GM23338 (cell line): ENCODE results near the gene HCN2. TPM values are rescaled to one million over a fixed set of nuclear protein-coding genes. Genes with fewer than 3 reads are reported as not detected.

Experiments
- ATAC-seq: fragments of 200-7000 bp; cut with Tn5 transposase; 3 replicates; pipeline ENCODE4 v1.9.1; 2020
- DNase-seq: peaks from one replicate; pipeline ENCODE4 v3.0.0-alpha.2; 2015; ENCODE audit warnings: low spot score
- H2AFZ ChIP-seq: fragments of 200-600 bp; sonication (generic); 2 replicates; pipeline ENCODE4 v1.8.0; 2016; ENCODE audit warnings: antibody characterized with exemption, mild to moderate bottlenecking, moderate library complexity
- H3F3A ChIP-seq: fragments of 200-600 bp; sonication (generic); replicated peaks from 2 replicates; pipeline ENCODE4 v1.8.0; 2017; ENCODE audit warnings: antibody characterized with exemption, mixed run types, low read depth
- H3K27ac ChIP-seq: fragments of 200-600 bp; sonication (generic); 2 replicates; pipeline ENCODE4 v1.6.1; 2016; ENCODE audit warnings: low read depth
- H3K27me3 ChIP-seq: fragments of 200-600 bp; sonication (generic); 2 replicates; pipeline ENCODE4 v1.8.0; 2016; ENCODE audit warnings: mild to moderate bottlenecking, mixed run types, moderate library complexity; ENCODE audit not compliant: insufficient read depth
- H3K36me3 ChIP-seq: fragments of 200-600 bp; sonication (generic); 2 replicates; pipeline ENCODE4 v1.8.0; 2016; ENCODE audit warnings: mild to moderate bottlenecking; ENCODE audit not compliant: insufficient read depth
- H3K4me1 ChIP-seq: fragments of 200-600 bp; sonication (generic); 2 replicates; pipeline ENCODE4 v1.8.0; 2016; ENCODE audit warnings: mild to moderate bottlenecking, moderate library complexity; ENCODE audit not compliant: insufficient read depth
- H3K4me2 ChIP-seq: fragments of 200-600 bp; sonication (generic); 2 replicates; pipeline ENCODE4 v1.7.1; 2017; ENCODE audit warnings: mixed run types
- H3K4me3 ChIP-seq: fragments of 200-600 bp; sonication (generic); 2 replicates; pipeline ENCODE4 v1.6.1; 2016; ENCODE audit warnings: mixed run types
- H3K79me2 ChIP-seq: fragments of 200-600 bp; sonication (generic); replicated peaks from 2 replicates; pipeline ENCODE4 v1.8.0; 2017; ENCODE audit warnings: mild to moderate bottlenecking; ENCODE audit not compliant: insufficient read depth
- H3K9me2 ChIP-seq: fragments of 200-600 bp; sonication (generic); 2 replicates; pipeline ENCODE4 v1.8.0; 2017; ENCODE audit not compliant: insufficient read depth
- H4K20me1 ChIP-seq: fragments of 200-600 bp; sonication (generic); replicated peaks from 2 replicates; pipeline ENCODE4 v1.8.0; 2017; ENCODE audit warnings: mild to moderate bottlenecking; ENCODE audit not compliant: insufficient read depth
- H3K27ac Mint-ChIP-seq: 2 replicates; pipeline ENCODE4 v1.8.0; 2020; ENCODE audit warnings: inconsistent platforms, mild to moderate bottlenecking, moderate library complexity, mixed read lengths
- H3K27me3 Mint-ChIP-seq: 3 replicates; pipeline ENCODE4 v1.8.0; 2022; ENCODE audit warnings: low read depth, mild to moderate bottlenecking, moderate library complexity, mixed read lengths, inconsistent platforms; ENCODE audit not compliant: insufficient read depth, poor library complexity
- H3K36me3 Mint-ChIP-seq: 3 replicates; pipeline ENCODE4 v1.8.0; 2021; ENCODE audit warnings: low read depth, mild to moderate bottlenecking, inconsistent platforms, moderate library complexity, mixed read lengths
- H3K4me1 Mint-ChIP-seq: 3 replicates; pipeline ENCODE4 v1.8.0; 2020; ENCODE audit warnings: mild to moderate bottlenecking, inconsistent platforms, mixed read lengths
- H3K4me3 Mint-ChIP-seq: 3 replicates; pipeline ENCODE4 v1.8.0; 2021; ENCODE audit warnings: moderate library complexity, mild to moderate bottlenecking, inconsistent platforms, mixed read lengths
- H3K9me3 Mint-ChIP-seq: 3 replicates; pipeline ENCODE4 v1.8.0; 2020; ENCODE audit warnings: moderate library complexity, mild to moderate bottlenecking, inconsistent platforms, mixed read lengths
- CREB1 ChIP-seq: fragments of 250-450 bp; sonication (Bioruptor Pico); IDR thresholded peaks from 2 replicates; pipeline ENCODE4 v1.5.0; 2020; ENCODE audit warnings: low read depth, mild to moderate bottlenecking, moderate library complexity
- CTCF ChIP-seq, 2 experiments: fragments of 200-600 bp in 1 of 2; sonication (generic) in 1 of 2; conservative IDR thresholded peaks; 2 replicates each; pipeline versions ENCODE4 v1.5.1 to v1.6.1; 2016 to 2017; ENCODE audit warnings: antibody characterized with exemption in 2 of 2, low read depth in 2 of 2, mild to moderate bottlenecking in 2 of 2, moderate library complexity in 1 of 2
- ETS1 ChIP-seq: IDR thresholded peaks from 2 replicates; pipeline ENCODE4 v1.6.1; 2016; ENCODE audit warnings: antibody characterized with exemption
- EZH2 ChIP-seq: fragments of 200-600 bp; sonication (generic); IDR thresholded peaks from one replicate; pipeline ENCODE4 v1.8.0; 2017; ENCODE audit warnings: antibody characterized with exemption, mild to moderate bottlenecking, low read depth; ENCODE audit not compliant: unreplicated experiment
- EZH2phosphoT487 ChIP-seq: fragments of 200-600 bp; sonication (generic); IDR thresholded peaks from one replicate; pipeline ENCODE4 v1.8.1; 2018; ENCODE audit warnings: antibody characterized with exemption; ENCODE audit not compliant: unreplicated experiment
- JUNB ChIP-seq: IDR thresholded peaks from one replicate; pipeline ENCODE4 v1.6.1; 2016; ENCODE audit warnings: antibody characterized with exemption; ENCODE audit not compliant: unreplicated experiment
- NANOG ChIP-seq: IDR thresholded peaks from 2 replicates; pipeline ENCODE4 v1.6.1; 2016; ENCODE audit warnings: antibody characterized with exemption, borderline replicate concordance
- POLR2AphosphoS5 ChIP-seq: IDR thresholded peaks from 2 replicates; pipeline ENCODE4 v1.6.1; 2016; ENCODE audit warnings: antibody characterized with exemption, low read depth
- REST ChIP-seq: IDR thresholded peaks from one replicate; pipeline ENCODE4 v1.6.1; 2018; ENCODE audit warnings: antibody characterized with exemption; ENCODE audit not compliant: unreplicated experiment
- STAT1 ChIP-seq: IDR thresholded peaks from one replicate; pipeline ENCODE4 v1.6.1; 2016; ENCODE audit warnings: antibody characterized with exemption; ENCODE audit not compliant: unreplicated experiment
- ZNF114 ChIP-seq: fragments of 250-450 bp; sonication (Bioruptor Pico); IDR thresholded peaks from 2 replicates; pipeline ENCODE4 v1.5.0; 2020; ENCODE audit warnings: mild to moderate bottlenecking, moderate library complexity
- ZNF331 ChIP-seq: fragments of 250-450 bp; sonication (Bioruptor Pico); IDR thresholded peaks from 2 replicates; pipeline ENCODE4 v1.5.0; 2020; ENCODE audit warnings: low read depth, mild to moderate bottlenecking, moderate library complexity
- polyA plus RNA-seq: library from polyadenylated mRNA; unstranded; fragments of >200 nt; fragmentation: Nextera tagmentation; extraction: Ambion mirVana; gene quantifications from 2 replicates; pipeline ENCODE4 v1.2.1, GENCODE V29; 2016
- total RNA-seq: library from RNA; depleted of rRNA; stranded (reverse); fragments of >200 nt; shearing (Covaris generic); gene quantifications from 2 replicates; pipeline ENCODE4 v1.2.3, GENCODE V29; 2014

Gene HCN2
- total and polyA plus RNA-seq, 2 experiments from 2014 or later = 0.06 to 2.9 TPM

- DNase-seq = no peak
- Mint-ChIP-seq H3K9me3 (peaks cover 14% of the 10 kb centered on the region), H3K4me3 (peak overlapping the region; percentile 69), H3K27me3 (peaks cover 16% of the 10 kb centered on the region), H3K36me3 (no peaks in the 10 kb centered on the region; the same call in 1 of the 3 replicates), H3K4me1 (peaks cover 13% of the 10 kb centered on the region), H3K27ac (no peak overlapping the region)
- Histone ChIP-seq H3F3A (peaks cover 8% of the 10 kb centered on the region; the same call in 1 of the 2 replicates), H3K4me2 (peak overlapping the region; percentile 80), H3K27ac (no peak overlapping the region), H2AFZ (peak overlapping the region; percentile 94; the same call in 1 of the 2 replicates), H3K4me3 (peak overlapping the region; percentile 82), H3K79me2 (peaks cover 42% of the 10 kb centered on the region), H3K9me2 (no peaks in the 10 kb centered on the region), H3K4me1 (peaks cover 6% of the 10 kb centered on the region), H3K27me3 (no peaks in the 10 kb centered on the region), H3K36me3 (no peaks in the 10 kb centered on the region), H4K20me1 (peaks cover 22% of the 10 kb centered on the region)
- TF ChIP-seq CTCF (conservative IDR thresholded peaks at IDR 0.05; ENCODE audit: low read depth in 2 of 2) = no peak
- TF ChIP-seq JUNB = no peak
- TF ChIP-seq EZH2phosphoT487 = no peak
- no peak for TF ChIP-seq ZNF331 (CRISPR knock-in tag)
- no peak for TF ChIP-seq ZNF114
- no peak for TF ChIP-seq STAT1
- TF ChIP-seq ETS1 = no peak
- no peak for TF ChIP-seq CREB1 (CRISPR knock-in tag)
- TF ChIP-seq NANOG = no peak
- no peak for TF ChIP-seq POLR2AphosphoS5
- TF ChIP-seq REST = no peak
- TF ChIP-seq EZH2 = no peak
- no peak for ATAC-seq
These were observed 74.0 kb downstream of the HCN2 start for GRCh38 chr19:663682-664117.
